SJSA1 (cell line): ENCODE data around the gene TRMT1L. TPM values are rescaled to one million over a fixed set of nuclear protein-coding genes. Genes with fewer than 3 reads are reported as not detected.

Experiments
- DNase-seq, 2 experiments: peaks; one replicate each; pipeline ENCODE4 v3.0.0-alpha.2; 2015 to 2020; ENCODE audit warnings: low spot score in 2 of 2, low read depth in 1 of 2
- H3K27ac ChIP-seq: fragments of 250-450 bp; sonication (Bioruptor Pico); 2 replicates; pipeline ENCODE4 v1.5.1; 2020; ENCODE audit warnings: mild to moderate bottlenecking, moderate library complexity
- H3K27me3 ChIP-seq: fragments of 250-450 bp; sonication (Bioruptor Pico); replicated peaks from 2 replicates; pipeline ENCODE4 v1.5.1; 2020; ENCODE audit warnings: mild to moderate bottlenecking, moderate library complexity
- H3K36me3 ChIP-seq: fragments of 250-450 bp; sonication (Bioruptor Pico); 2 replicates; pipeline ENCODE4 v1.5.1; 2020; ENCODE audit warnings: mild to moderate bottlenecking
- H3K4me1 ChIP-seq: fragments of 250-450 bp; sonication (Bioruptor Pico); replicated peaks from 2 replicates; pipeline ENCODE4 v1.6.1; 2021; ENCODE audit warnings: mild to moderate bottlenecking
- H3K4me3 ChIP-seq: fragments of 250-450 bp; sonication (Bioruptor Pico); 2 replicates; pipeline ENCODE4 v1.5.1; 2020; ENCODE audit warnings: mild to moderate bottlenecking
- H3K9me3 ChIP-seq: fragments of 250-450 bp; sonication (Bioruptor Pico); replicated peaks from 2 replicates; pipeline ENCODE4 v1.5.1; 2020; ENCODE audit warnings: mild to moderate bottlenecking
- total RNA-seq: library from RNA; depleted of rRNA; stranded (reverse); fragments of >200 nt; shearing (Covaris generic); gene quantifications from 2 replicates; pipeline ENCODE4 v1.2.3, GENCODE V29; 2014

Gene TRMT1L
- total RNA-seq, 1 experiment from 2014 or later = 22.5 TPM

DNA sequence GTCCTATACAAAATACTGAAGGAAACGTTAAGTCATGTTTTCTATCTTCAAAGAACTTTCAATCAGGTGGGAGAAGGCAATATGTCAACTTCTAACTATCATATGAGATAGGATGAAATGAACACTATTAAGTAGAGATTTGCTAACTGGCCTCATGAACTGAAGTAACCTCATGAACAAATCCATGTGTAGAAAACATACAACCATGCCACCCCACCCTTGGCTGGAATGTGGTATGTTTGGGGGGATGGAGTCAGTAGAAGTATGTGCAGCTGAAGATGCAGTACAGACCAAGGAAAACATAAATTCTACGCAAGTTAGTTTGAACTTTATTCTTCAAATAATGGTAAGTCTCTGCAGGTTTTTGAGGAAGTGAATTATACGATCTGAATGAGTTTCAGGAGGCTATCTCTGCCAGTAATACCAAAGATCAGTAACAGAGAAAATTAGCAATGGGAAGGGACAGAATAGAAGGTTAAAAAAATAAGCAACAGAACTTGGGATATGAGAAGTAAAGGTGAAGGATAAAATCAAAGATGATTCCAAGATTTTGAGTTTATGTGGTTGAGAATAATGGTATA lies 4.5 kb downstream of the TRMT1L start:
- H3K36me3 ChIP-seq = peaks cover 14% of the 10 kb centered on the region
- peaks cover 9% of the 10 kb centered on the region; the same call in 1 of the 2 replicates for H3K4me1 ChIP-seq
- no peak overlapping the region for H3K4me3 ChIP-seq
- DNase-seq = no peak
- H3K9me3 ChIP-seq = no peaks in the 10 kb centered on the region
- no peaks in the 10 kb centered on the region for H3K27me3 ChIP-seq
- H3K27ac ChIP-seq = no peak overlapping the region

DNA sequence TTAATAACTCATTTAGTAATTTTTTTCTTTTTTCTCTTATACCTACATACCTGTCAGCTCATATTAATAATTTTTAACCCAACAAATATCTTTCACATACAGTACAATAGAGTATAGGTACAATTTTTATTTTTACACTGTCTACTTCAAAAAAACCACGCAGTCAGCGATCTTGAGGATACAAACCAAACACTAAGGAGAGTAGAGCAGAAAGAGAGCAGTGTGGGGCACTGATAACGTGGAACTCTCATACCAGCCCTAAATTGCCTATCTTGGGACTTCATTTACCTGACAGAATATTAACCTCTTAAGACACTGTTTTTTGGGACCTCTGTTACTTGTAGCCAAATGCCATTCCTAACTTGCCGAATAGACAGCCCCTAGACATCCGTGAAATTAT lies 5.5 kb downstream of the TRMT1L start:
- Histone ChIP-seq H3K4me1 (peaks cover 9% of the 10 kb centered on the region; the same call in 1 of the 2 replicates), H3K27me3 (no peaks in the 10 kb centered on the region), H3K27ac (no peak overlapping the region), H3K36me3 (peaks cover 18% of the 10 kb centered on the region), H3K4me3 (no peak overlapping the region), H3K9me3 (no peaks in the 10 kb centered on the region)
- DNase-seq = no peak

DNA sequence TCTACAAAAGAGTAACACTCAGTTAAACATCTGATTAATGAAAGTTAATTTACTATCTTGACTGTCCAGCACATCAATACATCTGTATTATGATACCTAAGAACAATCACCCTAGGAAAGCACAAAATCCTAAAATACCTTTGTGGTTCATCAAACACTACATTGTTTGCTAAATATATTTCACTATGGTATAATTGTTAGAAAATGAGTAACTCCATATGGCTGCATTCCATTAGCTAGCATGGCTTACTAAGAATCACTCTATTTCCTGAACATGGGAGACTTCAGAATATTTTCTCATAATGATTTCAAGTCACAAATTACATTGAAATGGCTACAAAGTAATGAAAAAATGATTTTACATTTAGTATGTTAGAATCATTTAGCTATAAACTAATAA lies 12.5 kb downstream of the TRMT1L start:
- Histone ChIP-seq H3K36me3 (peaks cover 17% of the 10 kb centered on the region), H3K27me3 (no peaks in the 10 kb centered on the region), H3K9me3 (no peaks in the 10 kb centered on the region), H3K27ac (no peak overlapping the region), H3K4me1 (0 out of 2 replicates have a peak, but pooled peaks cover 3% of the 10 kb centered on the region), H3K4me3 (no peak overlapping the region)
- DNase-seq = no peak

DNA sequence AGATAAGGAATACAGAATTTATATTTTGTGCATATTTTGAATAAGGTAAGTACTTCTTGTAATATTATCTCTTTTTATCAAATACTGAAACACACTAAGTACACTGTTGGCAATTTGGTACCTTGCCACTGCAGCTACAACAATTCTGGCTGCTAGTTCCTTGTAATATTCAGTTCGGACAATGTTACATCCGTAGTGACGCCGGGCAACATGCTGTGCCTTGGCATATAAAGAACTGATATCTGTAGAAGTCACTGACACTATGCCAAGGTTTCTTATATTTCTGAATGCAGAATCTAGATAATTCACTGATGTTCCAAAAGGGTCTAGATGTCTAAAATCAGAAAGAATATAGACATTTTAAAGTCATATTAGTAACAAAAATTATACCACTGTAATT lies 17.5 kb downstream of the TRMT1L start:
- H3K4me3 ChIP-seq = no peak overlapping the region
- H3K27me3 ChIP-seq = no peaks in the 10 kb centered on the region
- H3K27ac ChIP-seq = no peak overlapping the region
- peaks cover 12% of the 10 kb centered on the region for H3K36me3 ChIP-seq
- H3K4me1 ChIP-seq = 0 out of 2 replicates have a peak, but pooled peaks cover 2% of the 10 kb centered on the region
- no peak for DNase-seq
- no peaks in the 10 kb centered on the region for H3K9me3 ChIP-seq

DNA sequence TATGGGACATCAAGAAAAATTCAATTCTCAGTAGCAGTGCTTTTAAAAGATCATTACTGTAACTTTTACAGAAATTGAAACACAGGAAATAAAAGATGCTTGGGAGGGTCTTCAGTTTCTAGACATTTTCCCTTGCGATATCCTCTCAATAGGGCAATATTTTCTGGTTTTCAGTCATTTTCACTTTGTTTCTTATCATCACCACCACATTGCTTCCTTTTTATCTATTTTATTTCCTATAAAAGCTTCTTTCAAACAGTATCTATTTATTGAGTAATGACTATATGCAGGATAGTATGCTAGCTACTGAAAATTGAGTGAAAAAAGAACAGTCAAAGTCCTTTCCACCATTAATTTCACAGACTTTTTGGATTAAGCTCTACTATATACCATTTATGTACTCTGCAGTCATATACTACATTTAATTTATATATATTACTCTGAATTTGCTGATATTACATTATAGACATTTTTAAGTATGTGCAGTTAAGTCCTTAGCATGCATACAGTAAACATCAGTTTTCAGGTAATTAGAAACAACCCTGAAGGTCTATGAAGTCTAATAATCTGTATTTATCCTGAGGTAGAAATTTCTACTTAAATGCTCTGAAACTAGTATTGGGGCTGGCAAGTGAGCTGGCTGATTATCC lies 18.7 kb downstream of the TRMT1L start:
- H3K9me3 ChIP-seq = 0 out of 2 replicates have a peak, but pooled peaks cover 2% of the 10 kb centered on the region
- peaks cover 15% of the 10 kb centered on the region for H3K36me3 ChIP-seq
- H3K4me1 ChIP-seq = no peaks in the 10 kb centered on the region
- no peak overlapping the region for H3K27ac ChIP-seq
- H3K4me3 ChIP-seq = no peak overlapping the region
- no peak for DNase-seq
- no peaks in the 10 kb centered on the region for H3K27me3 ChIP-seq

DNA sequence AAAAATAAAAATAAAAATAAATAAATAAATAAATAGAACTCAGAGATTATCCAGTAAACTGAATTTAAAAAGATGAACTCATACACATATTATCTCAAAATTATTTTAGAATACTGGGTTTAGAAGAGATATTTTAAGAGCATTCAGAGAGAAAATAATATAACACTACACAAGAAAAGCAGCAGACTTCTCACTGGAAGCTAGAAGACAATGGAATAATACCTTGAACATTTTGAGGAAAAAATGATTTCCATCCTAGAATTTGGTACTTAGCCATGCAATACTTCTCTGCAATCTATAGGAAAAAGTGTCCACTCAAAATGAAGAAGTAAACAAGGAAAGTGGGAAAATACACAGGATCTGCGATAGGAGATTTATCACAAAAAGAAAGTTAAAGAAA lies 24.2 kb downstream of the TRMT1L start:
- Histone ChIP-seq H3K9me3 (0 out of 2 replicates have a peak, but pooled peaks cover 4% of the 10 kb centered on the region), H3K36me3 (peaks cover 44% of the 10 kb centered on the region), H3K4me3 (no peak overlapping the region), H3K4me1 (no peaks in the 10 kb centered on the region), H3K27ac (no peak overlapping the region), H3K27me3 (no peaks in the 10 kb centered on the region)
- DNase-seq = no peak

DNA sequence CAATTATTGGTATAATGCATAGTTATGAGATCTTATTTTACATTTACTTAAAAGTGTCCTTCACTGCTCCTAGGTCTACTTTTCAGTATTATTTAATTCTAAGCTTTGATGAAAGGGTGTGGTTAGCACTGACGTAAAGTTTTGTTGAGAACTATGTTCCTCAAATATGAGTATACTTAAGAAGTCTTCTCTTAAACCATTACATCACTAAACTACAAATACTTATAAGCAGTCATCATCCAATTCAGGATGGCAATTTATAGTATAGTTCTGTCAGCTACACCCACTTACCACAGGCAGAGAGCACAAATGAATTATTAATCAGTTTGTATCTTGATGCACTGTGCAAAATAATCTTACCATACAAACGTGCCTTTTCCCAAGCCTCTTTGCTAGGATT lies 27.0 kb downstream of the TRMT1L start:
- H3K4me1 ChIP-seq = no peaks in the 10 kb centered on the region
- H3K27ac ChIP-seq = no peak overlapping the region
- peaks cover 51% of the 10 kb centered on the region for H3K36me3 ChIP-seq
- H3K27me3 ChIP-seq = no peaks in the 10 kb centered on the region
- H3K9me3 ChIP-seq = 0 out of 2 replicates have a peak, but pooled peaks cover 4% of the 10 kb centered on the region
- DNase-seq = no peak
- no peak overlapping the region for H3K4me3 ChIP-seq

DNA sequence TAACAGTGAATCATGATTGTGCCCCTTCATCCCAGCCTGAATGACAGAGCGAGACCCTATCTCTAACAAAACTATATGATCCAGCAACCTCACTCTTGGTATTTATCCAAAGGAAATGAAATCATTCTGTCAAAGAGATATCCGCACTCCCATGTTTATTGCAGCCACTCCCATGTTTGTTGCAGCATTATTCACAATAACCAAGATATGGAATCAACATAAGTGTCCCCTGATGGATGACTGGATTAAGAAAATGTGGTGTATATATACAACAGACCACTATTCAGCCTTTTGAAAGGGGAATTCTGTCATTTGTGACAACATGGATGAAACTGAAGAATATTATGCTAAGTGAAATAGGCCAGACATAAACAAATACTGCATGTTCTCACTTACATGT lies 44.4 kb downstream of the TRMT1L start:
- H3K9me3 ChIP-seq = no peaks in the 10 kb centered on the region; the same call in none of the 2 replicates
- 0 out of 2 replicates have a peak, but pooled peaks cover under 1% of the 10 kb centered on the region for H3K36me3 ChIP-seq
- no peak overlapping the region for H3K27ac ChIP-seq
- H3K4me1 ChIP-seq = no peaks in the 10 kb centered on the region
- no peak overlapping the region for H3K4me3 ChIP-seq
- DNase-seq = no peak
- no peaks in the 10 kb centered on the region for H3K27me3 ChIP-seq

DNA sequence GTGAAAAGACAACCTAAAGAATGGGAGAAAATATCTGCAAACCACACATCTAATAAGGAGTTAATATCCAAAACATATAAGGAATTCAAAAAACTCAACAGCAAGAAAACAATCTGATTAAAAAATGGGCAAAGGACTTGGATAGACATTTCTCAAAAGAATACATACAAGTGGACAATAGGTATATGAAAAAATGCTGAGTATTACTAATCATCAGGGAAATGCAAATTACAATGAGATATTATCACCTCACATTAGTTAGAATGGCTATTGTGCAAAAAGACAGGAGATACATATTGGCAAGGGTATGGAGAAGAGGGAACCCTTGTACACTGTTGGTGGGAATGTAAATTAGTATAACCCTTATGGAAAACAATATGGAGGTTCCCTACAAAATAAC lies 44.9 kb downstream of the TRMT1L start:
- DNase-seq = no peak
- no peak overlapping the region for H3K4me3 ChIP-seq
- no peaks in the 10 kb centered on the region; the same call in none of the 2 replicates for H3K9me3 ChIP-seq
- no peaks in the 10 kb centered on the region for H3K27me3 ChIP-seq
- H3K36me3 ChIP-seq = no peaks in the 10 kb centered on the region
- H3K27ac ChIP-seq = no peak overlapping the region
- no peaks in the 10 kb centered on the region for H3K4me1 ChIP-seq

DNA sequence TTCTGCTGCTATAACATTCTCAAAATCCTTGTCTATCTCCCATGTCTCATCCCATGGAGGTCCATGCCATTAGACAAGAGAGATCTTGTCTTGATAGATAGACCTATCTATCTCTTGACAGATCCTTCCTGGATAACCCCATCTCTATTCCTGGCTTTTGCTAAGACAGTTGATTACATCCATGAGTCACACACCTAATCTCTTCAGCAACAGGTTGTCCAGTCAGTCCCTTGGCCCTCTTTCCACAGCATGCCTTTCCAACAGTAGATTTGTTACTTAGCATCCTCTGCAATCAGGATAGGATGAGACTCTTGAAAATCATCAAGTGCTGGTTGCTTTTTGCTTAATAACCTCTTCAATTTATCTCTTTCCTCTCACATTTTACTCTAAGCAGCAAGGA lies 46.6 kb downstream of the TRMT1L start:
- Histone ChIP-seq H3K27ac (no peak overlapping the region), H3K4me1 (no peaks in the 10 kb centered on the region), H3K36me3 (no peaks in the 10 kb centered on the region), H3K9me3 (no peaks in the 10 kb centered on the region; the same call in none of the 2 replicates), H3K4me3 (no peak overlapping the region), H3K27me3 (no peaks in the 10 kb centered on the region)
- no peak for DNase-seq

DNA sequence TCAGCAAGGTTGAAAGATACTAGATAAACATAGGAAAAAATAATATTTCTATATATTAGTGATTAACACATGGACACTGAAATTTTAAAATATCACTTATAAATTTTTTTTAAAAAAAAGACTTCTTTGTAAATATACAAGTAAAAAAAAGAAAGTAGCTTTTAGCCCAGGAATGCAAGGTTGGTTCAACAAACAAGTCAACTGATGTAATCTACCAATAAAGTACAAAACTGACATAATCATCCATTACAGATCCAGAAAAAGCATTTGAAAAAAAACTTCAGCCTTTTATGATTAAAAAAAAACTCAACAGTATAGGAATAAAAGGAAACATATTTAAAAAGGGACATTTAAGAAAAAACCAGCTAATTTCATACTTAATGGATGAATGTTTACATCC lies 48.4 kb downstream of the TRMT1L start:
- Histone ChIP-seq H3K4me1 (no peaks in the 10 kb centered on the region), H3K36me3 (no peaks in the 10 kb centered on the region; the same call in 1 of the 2 replicates), H3K9me3 (no peaks in the 10 kb centered on the region; the same call in none of the 2 replicates), H3K4me3 (no peak overlapping the region), H3K27ac (no peak overlapping the region), H3K27me3 (no peaks in the 10 kb centered on the region)
- no peak for DNase-seq

DNA sequence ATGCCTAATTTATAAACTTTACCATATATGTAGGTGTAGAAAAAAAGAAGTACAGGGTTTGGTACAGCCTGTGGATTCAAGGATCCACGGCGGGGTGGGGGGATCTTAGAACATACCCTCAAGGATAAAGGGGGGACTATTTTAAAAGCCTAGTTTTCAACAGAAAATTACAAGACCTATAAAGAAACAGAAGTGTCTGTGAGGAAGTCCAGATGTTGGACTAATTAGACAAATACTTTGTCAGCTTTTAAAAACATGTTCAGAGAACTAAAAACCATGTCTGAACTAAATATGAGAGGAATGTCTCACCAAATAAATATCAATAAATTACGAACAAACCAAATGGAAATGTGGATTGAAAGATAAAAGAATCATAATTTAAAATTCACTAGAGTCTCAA lies 51.6 kb downstream of the TRMT1L start:
- Histone ChIP-seq H3K27ac (no peak overlapping the region), H3K4me3 (no peak overlapping the region), H3K9me3 (no peaks in the 10 kb centered on the region; the same call in 1 of the 2 replicates), H3K36me3 (peaks cover 6% of the 10 kb centered on the region), H3K27me3 (no peaks in the 10 kb centered on the region), H3K4me1 (no peaks in the 10 kb centered on the region)
- DNase-seq = no peak

DNA sequence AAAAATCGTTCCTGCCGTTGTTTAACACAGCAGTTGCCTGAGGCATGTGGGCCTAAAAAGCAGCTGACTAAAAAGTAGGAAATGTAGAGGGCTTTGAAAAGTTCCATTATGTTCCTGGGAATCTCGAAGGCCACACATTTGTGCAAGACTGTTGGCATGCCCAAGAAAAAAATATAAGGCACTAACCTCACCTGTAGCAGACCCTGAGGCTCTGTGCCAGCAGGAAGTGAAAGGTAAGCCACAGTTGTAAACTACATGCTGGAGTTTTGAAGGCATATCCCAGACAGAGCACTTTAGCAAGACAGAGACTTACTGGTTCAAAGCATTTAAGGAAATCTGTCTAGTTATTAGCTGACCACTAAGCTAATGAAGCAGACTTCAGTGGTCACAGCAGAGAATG lies 52.7 kb downstream of the TRMT1L start:
- H3K27ac ChIP-seq = no peak overlapping the region
- no peaks in the 10 kb centered on the region; the same call in 1 of the 2 replicates for H3K9me3 ChIP-seq
- no peak for DNase-seq
- H3K4me1 ChIP-seq = no peaks in the 10 kb centered on the region
- no peaks in the 10 kb centered on the region for H3K27me3 ChIP-seq
- H3K36me3 ChIP-seq = peaks cover 16% of the 10 kb centered on the region
- no peak overlapping the region for H3K4me3 ChIP-seq

DNA sequence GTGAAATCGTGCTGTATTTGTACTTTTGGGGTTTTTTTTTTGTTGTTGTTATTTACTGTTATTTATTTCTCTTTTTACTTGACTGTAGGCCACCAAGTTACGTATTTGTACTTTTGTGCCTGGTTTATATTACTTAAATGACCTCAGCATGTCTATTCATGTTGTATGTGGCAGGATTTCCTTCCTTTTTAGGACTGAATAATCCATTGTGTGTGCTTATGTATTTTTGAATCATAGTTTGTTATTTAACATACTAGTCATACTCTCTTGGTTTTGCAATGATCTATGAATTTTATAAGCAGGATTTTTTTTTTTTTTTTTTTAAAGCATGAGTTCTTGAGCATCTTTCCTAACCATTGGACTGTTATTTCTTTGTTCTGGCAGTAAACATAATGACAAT lies 60.2 kb downstream of the TRMT1L start:
- Histone ChIP-seq H3K36me3 (peaks cover 49% of the 10 kb centered on the region), H3K27me3 (no peaks in the 10 kb centered on the region), H3K4me3 (no peak overlapping the region), H3K27ac (no peak overlapping the region), H3K9me3 (no peaks in the 10 kb centered on the region), H3K4me1 (no peaks in the 10 kb centered on the region)
- DNase-seq = no peak
